Measurements from ENCODE around the gene POLG2.
"Not testable (repeated sequence)": the region's sequence is repeated elsewhere in the genome, so short reads cannot be mapped to it uniquely, and the experiment has no call there.

Gene POLG2

GRCh38 chr17:64443086-64443760, 53.6 kb downstream of the POLG2 start:
- FAIRE-seq: no peak
- DNase-seq (ENCODE audit: low spot score): no peak

GRCh38 chr17:64442541-64442971, 54.3 kb downstream of the POLG2 start:
- no peak for FAIRE-seq
- DNase-seq (ENCODE audit: low spot score): no peak

- peak; percentile 42 for DNase-seq (ENCODE audit: low spot score)
Measured at GRCh38 chr17:64441772-64442540, 54.9 kb downstream of the POLG2 start.

GRCh38 chr17:64439956-64440355, 56.9 kb downstream of the POLG2 start:
- DNase-seq (ENCODE audit: low spot score) (no peak), FAIRE-seq (no peak)

More at GRCh38 chr17:64441772-64442540, 54.9 kb downstream of the POLG2 start:
- FAIRE-seq: no peak

- not testable (repeated sequence) for FAIRE-seq; DNase-seq (ENCODE audit: low spot score)
Measured at GRCh38 chr17:64439521-64439920, 57.3 kb downstream of the POLG2 start.

GRCh38 chr17:64437944-64438525, 58.8 kb downstream of the POLG2 start:
- DNase-seq (ENCODE audit: low spot score) (no peak), FAIRE-seq (no peak)

- DNase-seq (ENCODE audit: low spot score): no peak
- FAIRE-seq: no peak
Measured at GRCh38 chr17:64431534-64431933, 65.3 kb downstream of the POLG2 start.

GRCh38 chr17:64430036-64430435, 66.8 kb downstream of the POLG2 start:
- DNase-seq (ENCODE audit: low spot score); FAIRE-seq: not testable (repeated sequence)

GRCh38 chr17:64428406-64428805, 68.4 kb downstream of the POLG2 start:
- FAIRE-seq: no peak
- no peak for DNase-seq (ENCODE audit: low spot score)

Data from RCC 7860 (cell line).